GM21423 (cell line): Measurements from ENCODE around the gene MBLAC1.

ENCODE experiments used
- ATAC-seq: cut with Tn5 transposase; IDR thresholded peaks from one replicate; pipeline ENCODE4 v1.9.1; 2021; ENCODE audit warnings: mild to moderate bottlenecking, moderate library complexity; ENCODE audit not compliant: unreplicated experiment

Gene MBLAC1

DNA sequence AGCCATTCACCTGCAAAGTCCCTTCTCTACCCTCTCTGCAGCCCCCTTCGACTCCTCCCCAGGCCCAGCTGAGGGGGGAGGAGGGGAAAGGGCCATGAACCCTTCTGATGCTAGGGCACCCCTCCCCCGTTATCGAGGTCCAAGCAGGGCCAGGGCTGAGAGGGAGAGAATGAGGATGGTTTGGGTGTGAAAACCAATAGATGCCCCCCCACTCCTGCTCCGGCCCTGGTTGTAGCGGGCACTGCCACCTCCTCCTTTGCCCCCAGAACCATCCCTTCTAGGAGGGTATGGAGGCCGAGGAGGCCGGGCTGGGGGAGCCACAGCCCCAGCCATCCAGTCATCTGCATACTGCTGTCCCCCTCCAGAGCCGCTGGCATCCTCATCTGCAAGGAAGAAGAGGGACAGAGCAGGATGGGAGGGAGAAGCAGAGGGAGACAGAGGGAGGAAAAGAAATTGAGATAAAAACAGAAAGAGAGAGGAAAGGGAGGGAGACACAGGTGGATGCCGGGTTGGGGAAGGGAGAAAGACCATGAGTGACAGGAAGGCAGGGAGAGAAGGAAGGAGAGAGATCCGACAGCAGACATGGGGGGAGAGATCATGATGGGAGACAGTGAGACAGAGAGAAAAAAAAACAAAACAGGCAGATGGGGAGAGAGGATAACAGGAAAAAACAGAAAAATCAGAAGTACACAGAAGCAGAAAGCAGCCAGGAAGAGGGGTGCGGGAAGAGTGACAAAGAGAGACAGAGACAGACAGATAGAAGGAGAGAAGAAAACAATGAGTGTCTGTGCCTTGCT, 43.5 kb downstream of the MBLAC1 start:
- no peak for ATAC-seq

DNA sequence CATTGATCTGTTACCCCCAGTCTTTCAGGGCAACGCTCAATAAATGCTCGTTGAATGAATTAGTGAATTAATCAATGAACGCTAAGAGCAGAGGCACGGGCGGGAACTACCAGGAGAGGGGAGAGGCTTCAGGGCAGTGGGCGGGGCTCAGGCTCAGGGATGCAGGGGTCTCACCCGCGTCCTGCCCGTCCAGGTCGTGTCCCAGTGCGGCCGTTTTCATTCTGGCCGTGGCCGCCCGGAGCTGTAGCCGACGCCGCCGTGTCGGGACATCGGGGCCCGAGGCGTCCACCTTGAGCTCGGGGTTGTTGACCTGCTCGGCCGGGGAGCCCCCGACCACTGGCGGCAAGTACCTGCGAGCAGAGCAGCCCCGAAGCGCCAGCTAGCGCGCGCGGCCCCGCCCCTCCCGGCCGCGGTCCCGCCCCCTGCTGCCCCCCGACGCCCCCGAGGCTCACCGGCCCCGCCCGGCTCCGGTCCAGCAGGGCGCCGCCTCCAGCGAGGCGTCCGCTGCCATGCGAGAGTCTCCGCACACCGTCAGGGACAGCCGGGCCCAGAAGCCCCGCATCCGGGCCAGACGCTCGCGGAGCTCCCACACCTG, 44.4 kb downstream of the MBLAC1 start:
- ATAC-seq: no peak

DNA sequence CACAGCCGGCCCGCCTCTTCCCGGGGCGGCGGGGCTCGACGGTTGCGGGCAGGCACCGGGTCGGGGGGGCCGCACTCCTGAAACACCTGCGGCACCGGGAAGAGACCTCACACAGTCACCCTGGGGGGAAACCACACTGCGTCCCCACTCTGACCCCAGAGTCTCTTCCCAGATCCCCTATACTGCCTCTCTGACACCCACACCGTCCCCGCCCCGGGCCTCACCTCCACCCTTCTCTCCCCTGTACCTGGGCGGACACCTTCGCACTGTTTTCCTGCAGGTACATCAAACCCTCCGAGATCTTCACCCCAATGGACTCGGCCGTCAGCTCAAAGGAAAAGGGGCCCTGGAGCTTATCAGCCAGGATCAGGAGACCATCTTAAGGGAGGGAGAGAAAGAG, 45.1 kb downstream of the MBLAC1 start:
- ATAC-seq: no peak

DNA sequence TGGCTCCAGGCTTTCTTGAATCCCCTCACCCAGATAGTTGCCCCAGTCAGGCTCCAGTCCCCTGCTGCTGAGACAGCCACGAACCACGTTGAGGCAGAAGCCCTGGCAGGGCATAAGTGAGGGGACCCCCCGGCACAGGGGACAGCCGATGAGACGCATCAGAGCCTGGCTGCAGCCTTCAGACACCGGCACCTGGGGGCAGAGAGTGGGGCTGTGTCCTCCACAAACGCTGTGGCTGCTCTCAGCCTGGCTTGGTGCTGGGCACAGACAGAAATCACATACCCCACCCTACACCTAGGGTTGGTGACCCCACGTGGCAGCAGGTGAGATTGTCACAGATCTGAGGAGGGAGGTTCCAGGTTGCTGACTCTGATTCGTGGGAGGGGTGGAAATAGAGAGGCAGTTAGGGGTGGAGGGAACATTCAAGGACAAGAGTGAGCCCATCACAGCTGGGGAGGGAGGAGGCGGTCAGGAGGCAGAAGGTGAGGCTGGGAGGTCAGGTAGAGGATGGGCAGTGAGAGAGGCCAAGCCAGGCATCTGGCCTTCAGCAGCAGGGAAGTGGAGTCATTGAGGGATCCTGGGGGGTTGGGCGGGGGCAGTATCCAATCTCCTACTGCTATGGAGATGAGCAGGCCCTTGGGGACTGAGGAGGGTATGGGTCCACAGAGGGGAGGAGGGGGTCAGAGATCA, 47.2 kb downstream of the MBLAC1 start:
- no peak for ATAC-seq

DNA sequence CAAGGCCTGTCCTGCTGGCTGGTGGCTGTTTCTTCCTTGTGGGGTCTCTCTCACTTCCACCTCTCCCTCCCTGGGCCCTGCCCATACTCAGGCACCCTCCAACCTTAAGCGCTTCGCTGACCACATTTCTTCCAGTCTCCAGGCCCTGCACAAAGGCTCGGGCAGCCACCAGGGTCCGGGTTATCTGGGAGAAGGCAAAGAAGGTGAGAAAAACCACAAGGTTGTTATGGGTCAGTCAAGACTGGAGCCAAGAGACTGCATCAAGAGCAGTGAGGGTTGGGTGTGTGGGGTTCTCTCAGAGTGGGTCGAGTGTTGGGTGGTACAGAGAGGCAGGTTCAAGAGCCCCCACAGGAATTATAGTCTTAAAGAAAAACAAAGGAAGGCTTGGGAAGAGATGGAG, 47.8 kb downstream of the MBLAC1 start:
- ATAC-seq: no peak

DNA sequence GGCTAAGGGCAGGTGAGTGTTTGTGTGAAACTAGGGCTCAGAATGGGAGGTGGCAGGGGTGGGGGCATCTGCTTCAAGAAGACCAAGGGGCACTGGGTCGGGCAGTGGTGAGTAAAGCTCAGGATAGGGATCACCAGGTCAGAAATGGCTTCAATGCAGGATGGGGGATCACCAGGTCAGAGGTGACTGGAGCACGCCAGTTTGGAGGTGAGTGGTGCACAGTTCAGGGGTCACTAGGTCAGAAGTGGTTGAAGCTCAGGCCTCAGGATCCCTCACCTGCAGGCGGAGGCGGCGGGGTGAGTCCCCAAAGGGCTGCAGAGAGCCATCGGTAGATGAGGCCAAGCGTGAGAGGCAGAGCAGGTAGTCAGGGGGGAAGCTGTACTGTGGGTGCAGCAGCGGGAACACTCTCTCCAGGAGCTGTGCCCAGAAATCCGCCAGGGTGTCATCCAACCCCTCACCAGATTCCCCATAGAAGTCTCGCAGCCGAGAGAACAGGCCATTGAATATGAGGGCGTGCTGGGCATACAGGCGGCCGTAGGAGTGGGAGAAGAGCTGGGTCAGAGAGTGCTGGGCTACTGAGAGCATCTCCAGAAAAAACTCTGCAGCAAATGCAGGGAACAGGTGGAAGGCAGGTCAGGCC, 48.6 kb downstream of the MBLAC1 start:
- ATAC-seq: no peak

DNA sequence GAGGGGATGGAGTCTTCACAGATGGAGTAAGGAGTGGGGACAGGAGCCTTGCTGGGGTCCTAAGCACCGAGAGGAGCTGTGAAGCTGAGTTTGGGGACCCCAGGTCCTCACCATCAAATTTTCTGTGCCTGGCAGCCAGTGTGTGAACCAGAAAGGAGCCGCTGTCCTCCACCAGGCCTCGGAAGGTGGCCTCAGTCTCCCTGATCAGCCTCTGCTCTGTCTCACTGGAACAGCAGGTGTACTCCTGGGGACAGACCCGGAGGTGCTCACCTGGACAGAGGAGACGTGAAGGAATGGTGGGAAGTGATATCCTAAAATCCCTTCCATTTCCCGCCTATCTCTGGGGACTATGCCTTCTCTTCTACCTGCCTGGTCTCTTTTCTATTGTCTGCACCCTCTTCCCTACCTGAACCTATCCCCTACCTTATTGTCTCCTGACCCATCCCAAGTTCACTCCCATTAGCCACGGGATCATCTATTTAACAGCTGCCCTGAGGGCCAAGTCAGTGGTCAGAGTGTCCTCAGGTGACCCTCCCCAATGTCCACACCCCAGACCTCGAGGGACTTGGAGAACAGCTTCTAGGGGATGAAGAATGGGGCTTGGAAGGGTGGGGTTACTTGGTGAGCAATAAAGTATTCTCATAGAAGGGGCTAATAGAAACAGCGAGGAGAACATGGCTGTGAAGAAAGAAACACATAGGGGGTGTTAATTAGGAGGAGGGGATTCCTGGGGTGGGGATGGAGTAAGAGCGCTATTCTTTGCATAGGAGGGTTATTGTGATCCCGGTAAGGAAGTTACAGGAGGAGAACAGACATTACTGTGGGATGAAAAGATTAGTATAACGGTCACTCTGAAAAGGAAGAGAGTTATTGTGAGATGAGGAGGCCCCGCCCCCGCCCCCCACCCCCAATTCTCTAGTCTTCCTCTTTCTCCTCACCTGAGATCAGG, 49.6 kb downstream of the MBLAC1 start:
- ATAC-seq: no peak

DNA sequence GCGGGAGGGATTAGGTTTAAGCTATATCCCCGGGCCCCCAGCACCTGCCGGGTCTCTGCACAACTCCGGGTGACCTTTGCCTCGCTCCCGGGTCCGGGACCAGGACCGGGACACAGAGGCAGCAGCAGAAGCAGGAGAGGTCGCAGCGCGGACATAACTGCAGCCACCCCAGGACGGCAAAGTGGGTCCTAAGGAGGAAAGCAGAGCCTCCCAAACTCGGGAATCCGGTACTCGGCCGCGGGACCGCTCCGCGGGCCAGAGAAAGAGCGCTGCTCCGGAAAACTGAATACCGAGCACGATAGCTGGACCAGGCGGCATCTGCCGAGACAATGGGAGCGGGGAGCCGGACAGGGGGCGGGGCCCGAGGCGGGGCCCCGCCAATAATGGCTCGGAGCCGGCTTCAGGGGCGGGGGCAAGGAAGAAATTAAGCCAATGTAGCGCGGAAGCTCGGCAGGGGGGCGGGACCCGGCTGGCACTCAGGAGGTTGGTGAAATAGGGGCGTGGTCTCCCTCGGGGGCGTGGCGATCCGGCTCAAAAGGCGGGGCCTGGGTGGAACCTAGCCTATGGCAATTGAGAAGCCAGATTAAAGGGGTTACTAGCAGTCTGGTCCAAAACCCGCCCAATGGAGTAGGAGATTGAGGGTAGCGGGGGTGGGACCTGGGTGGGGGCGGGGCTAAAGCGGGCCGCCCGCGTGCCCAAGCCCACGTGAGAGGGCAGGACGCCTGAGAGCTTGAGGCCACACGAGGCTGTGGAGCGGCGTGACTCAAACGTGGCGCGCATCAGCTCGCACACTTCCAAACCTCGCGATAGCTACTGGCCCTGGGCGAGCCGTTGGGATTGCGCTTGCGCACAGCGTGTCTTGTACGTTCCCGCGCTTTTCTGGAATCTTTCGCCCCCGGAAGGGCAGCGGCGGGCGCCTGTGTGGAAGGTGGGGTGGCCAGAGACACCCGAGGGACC, 50.6 kb downstream of the MBLAC1 start, which contains the start of the genes GPC2 and STAG3:
Gene GPC2, minus strand, starts transcription at position 337 of the 957 bp plus-strand sequence. Its CDS starts 182 bp downstream, at position 155.
Gene STAG3, plus strand, starts transcription at position 874 of the 957 bp plus-strand sequence. CDS start 2,639 bp downstream, outside the sequence.
- ATAC-seq: peak; percentile 91
